Hematopoietic multipotent progenitor cell treated with erythropoietin and hydrocortisone succinate and interleukin-3 and kit ligand, for 15 days (in vitro differentiated cells): ENCODE results near the gene MAP2K4.
"Not testable (repeated sequence)": the region's sequence is repeated elsewhere in the genome, so short reads cannot be mapped to it uniquely, and the experiment has no call there.

Experiments used
- DNase-seq: peaks from one replicate; pipeline ENCODE4 v3.0.0-alpha.2; 2015; ENCODE audit warnings: low spot score

Gene MAP2K4

GRCh38 chr17:12020642-12021622, at the start of gene MAP2K4:
Gene MAP2K4 (plus strand): TSS chr17:12020877. CDS start chr17:12020887, 10 bp downstream.
- peak; percentile 90 for DNase-seq

- not testable (repeated sequence) for DNase-seq
Observed at GRCh38 chr17:11972741-11973140, 47.9 kb upstream of the MAP2K4 start.

GRCh38 chr17:11979795-11980194, 40.9 kb upstream of the MAP2K4 start:
- no peak for DNase-seq

- DNase-seq = no peak
Observed at GRCh38 chr17:11980813-11981212, 39.9 kb upstream of the MAP2K4 start.

- no peak for DNase-seq
Observed at GRCh38 chr17:11981862-11982261, 38.8 kb upstream of the MAP2K4 start.

- no peak for DNase-seq
Observed at GRCh38 chr17:11986179-11986941, 34.3 kb upstream of the MAP2K4 start.

- peak; percentile 34 for DNase-seq
Observed at GRCh38 chr17:11986942-11987329, 33.7 kb upstream of the MAP2K4 start.

GRCh38 chr17:11990363-11990983, 30.2 kb upstream of the MAP2K4 start:
- no peak for DNase-seq

GRCh38 chr17:11991461-11991860, 29.2 kb upstream of the MAP2K4 start:
- no peak for DNase-seq

- peak; percentile 53 for DNase-seq
Observed at GRCh38 chr17:11996722-11997146, 23.9 kb upstream of the MAP2K4 start.

- DNase-seq = peak; percentile 95
Observed at GRCh38 chr17:11997147-11997971, 23.3 kb upstream of the MAP2K4 start, which contains the start of gene ZNF18. Gene ZNF18 (minus strand): TSS chr17:11997475. CDS start chr17:11992829, 4,646 bp downstream.

GRCh38 chr17:11997972-11998233, 22.8 kb upstream of the MAP2K4 start:
- DNase-seq = no peak

GRCh38 chr17:11999696-12000095, 21.0 kb upstream of the MAP2K4 start:
- DNase-seq = no peak

GRCh38 chr17:12007466-12007865, 13.2 kb upstream of the MAP2K4 start:
- no peak for DNase-seq

GRCh38 chr17:12021623-12022140, 1.0 kb downstream of the MAP2K4 start:
- no peak for DNase-seq

GRCh38 chr17:12022310-12022709, 1.6 kb downstream of the MAP2K4 start:
- DNase-seq = no peak

- no peak for DNase-seq
Observed at GRCh38 chr17:12024327-12024726, 3.6 kb downstream of the MAP2K4 start.

- no peak for DNase-seq
Observed at GRCh38 chr17:12027658-12028057, 7.0 kb downstream of the MAP2K4 start.

- DNase-seq = no peak
Observed at GRCh38 chr17:12028611-12029010, 7.9 kb downstream of the MAP2K4 start.

- DNase-seq = no peak
Observed at GRCh38 chr17:12034538-12034937, 13.9 kb downstream of the MAP2K4 start.

- DNase-seq = no peak
Observed at GRCh38 chr17:12035673-12036072, 15.0 kb downstream of the MAP2K4 start.
